Measurements from ENCODE around the gene PIPOX. TPM values are rescaled to one million over a fixed set of nuclear protein-coding genes. Genes with fewer than 3 reads are reported as not detected.

The PIPOX gene
- total and polyA plus RNA-seq, 2 of the 8 experiments (the other 6 are each of a cell fraction or from before 2014, with no cell fraction given) = 57.2 to 99.6 TPM

GRCh38 chr17:29049541-29050145, 6.7 kb downstream of the PIPOX start:
- H3K4me2 ChIP-seq (ENCODE audit: insufficient read depth in 1 of 2, low read depth in 2 of 2, low read length in 2 of 2) = no peak overlapping the region
- no peak overlapping the region for H2AK5ac ChIP-seq (ENCODE audit: low read depth, low read length)
- H3K14ac ChIP-seq (ENCODE audit: insufficient read length) = no peak overlapping the region
- H3K27ac ChIP-seq (ENCODE audit: low read depth, low read length) = no peak overlapping the region
- no peak overlapping the region for H2BK20ac ChIP-seq (ENCODE audit: low read length)
- DNase-seq (ENCODE audit: low read depth in 1 of 2, low spot score in 2 of 2) = no peak
- no peak overlapping the region for H3K4me3 ChIP-seq (ENCODE audit: extremely low read depth in 1 of 4, insufficient read depth in 2 of 4, low read depth in 3 of 4, low read length in 4 of 4)
- no peak overlapping the region for H2BK12ac ChIP-seq (ENCODE audit: low read depth, low read length)
- CTCF ChIA-PET (ENCODE audit: partially characterized antibody) = interaction anchor here (0.8 to 4.4 kb wide), 11 partner anchors 11 to 79 kb away, joined by 3 to 21 read pairs (median 6); no protein-coding TSS in a partner anchor
- no peak overlapping the region for H3K4ac ChIP-seq (replicated peaks; ENCODE audit: insufficient read length, low read depth, low read length)
- 93% methylated on average over 11 of the region's 11 CpGs; no CpG with 5 or more reads in 1 of the 2 experiments for WGBS, 2 experiments (ENCODE audit: extremely low coverage in 1 of 2, insufficient coverage in 1 of 2, insufficient read length in 1 of 2, insufficient replicate concordance in 2 of 2, low coverage in 1 of 2, low lambda C conversion rate in 2 of 2, missing lambda C conversion rate in 1 of 2)
- FAIRE-seq = no peak
- H4K8ac ChIP-seq (ENCODE audit: extremely low read depth, insufficient read depth, low read length) = no peak overlapping the region
- H3K27me3 ChIP-seq (replicated peaks in 1 of 4; ENCODE audit: control insufficient read depth in 3 of 4, extremely low read depth in 1 of 4, insufficient read depth in 3 of 4, low read length in 3 of 4) = no peaks in the 10 kb centered on the region
- H4K20me1 ChIP-seq (replicated peaks in 1 of 2; ENCODE audit: control insufficient read depth in 1 of 2, insufficient read depth in 2 of 2, low read length in 2 of 2) = no peaks in the 10 kb centered on the region
- no peak overlapping the region for H2BK5ac ChIP-seq (ENCODE audit: low read depth, low read length)
- H2BK15ac ChIP-seq (ENCODE audit: low read length) = no peak overlapping the region
- H3K79me2 ChIP-seq (ENCODE audit: control insufficient read depth in 1 of 2, insufficient read depth in 2 of 2, low read length in 2 of 2) = no peaks in the 10 kb centered on the region
- H3K23ac ChIP-seq (ENCODE audit: insufficient read length) = no peak overlapping the region
- H3K9me3 ChIP-seq (ENCODE audit: insufficient read depth in 2 of 2, low read depth in 1 of 2, low read length in 1 of 2) = no peaks in the 10 kb centered on the region
- no peak overlapping the region for H3K18ac ChIP-seq (ENCODE audit: extremely low read depth, low read length)
- H3K23me2 ChIP-seq (ENCODE audit: low read depth, low read length) = no peaks in the 10 kb centered on the region
- H3K79me1 ChIP-seq (ENCODE audit: low read depth, low read length) = 0 out of 2 replicates have a peak, but pooled peaks cover 2% of the 10 kb centered on the region
- H3K9ac ChIP-seq (replicated peaks in 1 of 4; ENCODE audit: extremely low read depth in 1 of 4, low read depth in 3 of 4, low read length in 3 of 4) = no peak overlapping the region
- POLR2A ChIA-PET (ENCODE audit: partially characterized antibody) = interaction anchor here (0.9 to 2.4 kb wide), 7 partner anchors 8 to 72 kb away, joined by 3 to 8 read pairs (median 3); no protein-coding TSS in a partner anchor
- no peak overlapping the region for H3K56ac ChIP-seq (replicated peaks; ENCODE audit: insufficient read length, low read depth, low read length)
- H4K91ac ChIP-seq (replicated peaks; ENCODE audit: insufficient read length, low read length) = no peak overlapping the region
- no peak overlapping the region for H2AFZ ChIP-seq (ENCODE audit: low read length)
- no peak overlapping the region for H4K5ac ChIP-seq (ENCODE audit: insufficient read length, low read depth, low read length)
- H3K4me1 ChIP-seq (replicated peaks in 1 of 4; ENCODE audit: control insufficient read depth in 3 of 4, insufficient read depth in 4 of 4, low read length in 3 of 4) = peaks cover 3 to 8% (median 7%) of the 10 kb centered on the region in 4 experiments
- H3K36me3 ChIP-seq (ENCODE audit: control insufficient read depth in 2 of 4, insufficient read depth in 4 of 4, low read length in 3 of 4) = peaks cover 0 to 27% (median 2%) of the 10 kb centered on the region in 4 experiments; a peak in 5 of 8 replicates
- no peak overlapping the region for H2BK120ac ChIP-seq (replicated peaks; ENCODE audit: low read depth, low read length)
- TF ChIP-seq FOSL1 (IDR thresholded peaks at IDR 0.05; ENCODE audit: insufficient read depth, low read depth, low read length) = no peak
- TF ChIP-seq CREB1 (IDR thresholded peaks at IDR 0.05) = no peak
- TF ChIP-seq MAFK (IDR thresholded peaks at IDR 0.05; ENCODE audit: low read depth, low read length) = no peak
- TF ChIP-seq SIRT6 (IDR thresholded peaks at IDR 0.05; ENCODE audit: low read length) = no peak
- TF ChIP-seq SP1 (IDR thresholded peaks at IDR 0.05; ENCODE audit: low read depth, low read length) = no peak
- TF ChIP-seq YY1 (IDR thresholded peaks at IDR 0.05; ENCODE audit: low read depth, low read length) = no peak
- TF ChIP-seq NANOG (IDR thresholded peaks at IDR 0.05; ENCODE audit: insufficient read depth, low read depth, low read length, poor library complexity, severe bottlenecking) = no peak
- no peak for TF ChIP-seq POLR2A (IDR thresholded peaks at IDR 0.05; ENCODE audit: control extremely low read depth in 1 of 2, low read depth in 2 of 2, low read length in 2 of 2)
- TF ChIP-seq CBX8 (IDR thresholded peaks at IDR 0.05; ENCODE audit: borderline replicate concordance, low read depth, low read length) = no peak
- no peak for TF ChIP-seq RXRA (IDR thresholded peaks at IDR 0.05; ENCODE audit: insufficient read depth, low read depth, low read length)
- TF ChIP-seq SRF (IDR thresholded peaks at IDR 0.05; ENCODE audit: low read depth, low read length) = no peak
- TF ChIP-seq BRCA1 (IDR thresholded peaks at IDR 0.05; ENCODE audit: low read depth, low read length) = no peak
- no peak for TF ChIP-seq MAX (IDR thresholded peaks at IDR 0.05)
